Ovary (tissue), 9 donors: ENCODE data around the gene PTPRN2. TPM values are rescaled to one million over a fixed set of nuclear protein-coding genes. Genes with fewer than 3 reads are reported as not detected.

Source experiments
- DNase-seq, 5 donors: peaks; one replicate each; pipeline ENCODE4 v3.0.0-alpha.2; 2019 to 2020
- H3K27ac ChIP-seq, 2 donors: fragments of 200-600 bp; one replicate each; pipeline versions ENCODE4 v1.5.1 to v1.8.0; 2019 to 2022
- H3K27me3 ChIP-seq: fragments of 200-600 bp; one replicate; pipeline ENCODE4 v1.8.0; 2022
- H3K36me3 ChIP-seq: fragments of 200-600 bp; sonication (generic); one replicate; pipeline ENCODE4 v1.5.1; 2019
- H3K4me1 ChIP-seq: one replicate; pipeline ENCODE4 v1.8.1; 2013; ENCODE audit warnings: mild to moderate bottlenecking, moderate library complexity; ENCODE audit not compliant: insufficient read depth
- H3K4me3 ChIP-seq: fragments of 200-600 bp; sonication (generic); one replicate; pipeline ENCODE4 v1.5.1; 2017
- H3K9me3 ChIP-seq, 2 donors: fragments of 200-600 bp in 1 of 2; sonication (generic) in 1 of 2; one replicate each; pipeline versions ENCODE4 v1.5.1 to v1.8.1; 2013 to 2019; ENCODE audit warnings: mild to moderate bottlenecking in 1 of 2, moderate library complexity in 1 of 2
- CTCF ChIP-seq, 3 donors: fragments of 450-650 bp in 2 of 3; fragments of 200-600 bp in 1 of 3; IDR thresholded peaks; one replicate each; pipeline versions ENCODE4 v1.5.1 to v1.8.0; 2016 to 2022; ENCODE audit warnings: antibody characterized with exemption in 3 of 3, mild to moderate bottlenecking in 1 of 3
- EP300 ChIP-seq: sonication (generic); formaldehyde crosslinking; IDR thresholded peaks from one replicate; pipeline ENCODE4 v1.6.1; 2017; ENCODE audit warnings: antibody characterized with exemption
- POLR2A ChIP-seq: fragments of 450-650 bp; IDR thresholded peaks from one replicate; pipeline ENCODE4 v1.6.1; 2017; ENCODE audit warnings: antibody characterized with exemption, mild to moderate bottlenecking, moderate library complexity
- WGBS, 3 donors: extraction: QIAGEN DNeasy Blood & Tissue Kit in 1 of 3; methylation state at CpG; one replicate each; pipeline versions ENCODE4 v1.1.5 to v1.1.7; 2013 to 2017; 5-methylcytosine and 5-hydroxymethylcytosine counted together
- intact Hi-C, 4 donors: fragments of 100-400 bp; cut with DNase I; formaldehyde crosslinking; loops; one replicate each; pipeline versions ENCODE4 v1.11.0 to v1.15.1; 2022 to 2023
- polyA plus RNA-seq, 2 donors: library from polyadenylated mRNA; stranded (reverse); fragments of 200-250 nt in 1 of 2; fragments of 350-450 nt in 1 of 2; fragmentation: Illumina TruSeq in 1 of 2; extraction: RNeasy Lipid Tissue Mini Kit (QIAGEN cat#74804) in 1 of 2; gene quantifications; one replicate each; pipeline ENCODE4 v1.2.3, GENCODE V29; 2013 to 2014
- total RNA-seq, 7 donors: library from RNA; depleted of rRNA in 2 of 7; stranded (reverse); fragments of >200 nt in 2 of 7; fragmentation: NEBNext Ultra II Directional in 3 of 7; extraction: Animal tissue kit (Norgen Biotek cat#: 25700) in 3 of 7; gene quantifications; one replicate each; pipeline versions ENCODE4 v1.1.0 to v1.2.4, GENCODE V29; 2016 to 2023
- donor health status: DM: no; HTN: no; CAD: no; lungs with moderate emphysema.
- donor health status: DM: no; HTN: no; CAD: no.
- donor health status: Bipolar disorder and iron deficiency.
- donor health status: DM: yes; HTN: yes; CAD: no.
- donor health status: DM: no; HTN: no; CAD: no.
- donor health status: DM: yes; HTN: yes; CAD: no.

PTPRN2 gene
- total and polyA plus RNA-seq, 9 donors = 3.5 to 11.1 (median 5.9) TPM

- intact Hi-C loops = no loop called here
- TF ChIP-seq POLR2A = no peak
- no peak for TF ChIP-seq CTCF (IDR thresholded peaks at IDR 0.05)
- TF ChIP-seq EP300 = no peak
- Histone ChIP-seq H3K27me3 (no peaks in the 10 kb centered on the region), H3K9me3 (no peaks in the 10 kb centered on the region), H3K4me3 (no peak overlapping the region), H3K36me3 (no peaks in the 10 kb centered on the region), H3K4me1 (no peaks in the 10 kb centered on the region), H3K27ac (no peak overlapping the region)
- DNase-seq = no peak
- 58 to 71% (median 66%) methylated on average over 20 of the region's 20 CpGs for WGBS, 3 donors
Observed at GRCh38 chr7:157818701-157819454, 768.7 kb downstream of the PTPRN2 start.

- whole genome bisulfite sequencing, 3 donors = 76 to 80% (median 76%) methylated on average over 13 of the region's 13 CpGs
Observed at GRCh38 chr7:157817944-157818700, 769.5 kb downstream of the PTPRN2 start.

GRCh38 chr7:157817433-157817832 is 770.2 kb downstream of the PTPRN2 start:
- Histone ChIP-seq H3K27ac (no peak overlapping the region), H3K9me3 (no peaks in the 10 kb centered on the region), H3K4me1 (no peaks in the 10 kb centered on the region), H3K36me3 (no peaks in the 10 kb centered on the region), H3K27me3 (no peaks in the 10 kb centered on the region), H3K4me3 (no peak overlapping the region)
- 75 to 86% (median 78%) methylated on average over 11 of the region's 11 CpGs for WGBS, 3 donors
- intact Hi-C loops = no loop called here
- no peak for TF ChIP-seq POLR2A
- TF ChIP-seq EP300 = no peak
- no peak for TF ChIP-seq CTCF (IDR thresholded peaks at IDR 0.05)
- DNase-seq = no peak

More at GRCh38 chr7:157817944-157818700, 769.5 kb downstream of the PTPRN2 start:
- Histone ChIP-seq H3K9me3 (no peaks in the 10 kb centered on the region), H3K4me3 (no peak overlapping the region), H3K27ac (no peak overlapping the region), H3K36me3 (no peaks in the 10 kb centered on the region), H3K27me3 (no peaks in the 10 kb centered on the region), H3K4me1 (no peaks in the 10 kb centered on the region)
- DNase-seq = no peak
- intact Hi-C loops = no loop called here
- TF ChIP-seq CTCF (IDR thresholded peaks at IDR 0.05) (no peak), EP300 (no peak), POLR2A (no peak)

GRCh38 chr7:157816526-157817250 is 770.9 kb downstream of the PTPRN2 start:
- DNase-seq = no peak
- WGBS, 3 donors = 73 to 77% (median 73%) methylated on average over 26 of the region's 26 CpGs
- no peaks in the 10 kb centered on the region for H3K4me1 ChIP-seq

More at GRCh38 chr7:157816526-157817250, 770.9 kb downstream of the PTPRN2 start:
- H3K9me3 ChIP-seq = no peaks in the 10 kb centered on the region
- H3K27me3 ChIP-seq = no peaks in the 10 kb centered on the region
- no peaks in the 10 kb centered on the region for H3K36me3 ChIP-seq
- no peak overlapping the region for H3K27ac ChIP-seq
- intact Hi-C loops = no loop called here
- TF ChIP-seq EP300 = no peak
- no peak for TF ChIP-seq CTCF (IDR thresholded peaks at IDR 0.05)
- TF ChIP-seq POLR2A = no peak
- H3K4me3 ChIP-seq = no peak overlapping the region
